AG04449 (cell line): ENCODE results near the gene MYH2.

Experiments
- CTCF ChIA-PET: fragments of 350-600 bp; formaldehyde crosslinking; extraction: SDS; loops from one replicate; lab custom pipeline; 2021; ENCODE audit warnings: antibody characterized with exemption; lab: Yijun Ruan, JAX
- POLR2A ChIA-PET: fragments of 400-600, 350-600 bp; formaldehyde crosslinking; extraction: SDS; loops from one replicate; lab custom pipeline; 2020; ENCODE audit warnings: antibody characterized with exemption, inconsistent platforms; lab: Yijun Ruan, JAX
- DNase-seq: peaks from one replicate; pipeline ENCODE4 v3.0.0-alpha.2; 2010; ENCODE audit warnings: low read depth, low spot score
- H3K4me3 ChIP-seq: 2 replicates; pipeline ENCODE4 v1.5.1; 2011; ENCODE audit warnings: low read depth, mild to moderate bottlenecking, control low read depth, low read length
- TF ChIP-seq, protein P1 (sequence below): IDR thresholded peaks from one replicate; pipeline ENCODE4 v1.5.1; 2011; ENCODE audit warnings: mild to moderate bottlenecking, moderate library complexity, low read length, control low read depth, inconsistent platforms; ENCODE audit not compliant: insufficient read depth; ENCODE audit errors: missing control alignments

Gene MYH2

GRCh38 chr17:10549096-10549842 lies at the start of gene MYH2:
Gene MYH2, minus strand, starts transcription at chr17:10549658. Its CDS starts 1,738 bp downstream, at chr17:10547920.
- DNase-seq = no peak
- ChIA-PET POLR2A (no interaction called here), CTCF (no interaction called here)
- H3K4me3 ChIP-seq = no peak within 1 kb of the TSS
- TF ChIP-seq, protein P1, sequence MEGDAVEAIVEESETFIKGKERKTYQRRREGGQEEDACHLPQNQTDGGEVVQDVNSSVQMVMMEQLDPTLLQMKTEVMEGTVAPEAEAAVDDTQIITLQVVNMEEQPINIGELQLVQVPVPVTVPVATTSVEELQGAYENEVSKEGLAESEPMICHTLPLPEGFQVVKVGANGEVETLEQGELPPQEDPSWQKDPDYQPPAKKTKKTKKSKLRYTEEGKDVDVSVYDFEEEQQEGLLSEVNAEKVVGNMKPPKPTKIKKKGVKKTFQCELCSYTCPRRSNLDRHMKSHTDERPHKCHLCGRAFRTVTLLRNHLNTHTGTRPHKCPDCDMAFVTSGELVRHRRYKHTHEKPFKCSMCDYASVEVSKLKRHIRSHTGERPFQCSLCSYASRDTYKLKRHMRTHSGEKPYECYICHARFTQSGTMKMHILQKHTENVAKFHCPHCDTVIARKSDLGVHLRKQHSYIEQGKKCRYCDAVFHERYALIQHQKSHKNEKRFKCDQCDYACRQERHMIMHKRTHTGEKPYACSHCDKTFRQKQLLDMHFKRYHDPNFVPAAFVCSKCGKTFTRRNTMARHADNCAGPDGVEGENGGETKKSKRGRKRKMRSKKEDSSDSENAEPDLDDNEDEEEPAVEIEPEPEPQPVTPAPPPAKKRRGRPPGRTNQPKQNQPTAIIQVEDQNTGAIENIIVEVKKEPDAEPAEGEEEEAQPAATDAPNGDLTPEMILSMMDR = no peak

DNA sequence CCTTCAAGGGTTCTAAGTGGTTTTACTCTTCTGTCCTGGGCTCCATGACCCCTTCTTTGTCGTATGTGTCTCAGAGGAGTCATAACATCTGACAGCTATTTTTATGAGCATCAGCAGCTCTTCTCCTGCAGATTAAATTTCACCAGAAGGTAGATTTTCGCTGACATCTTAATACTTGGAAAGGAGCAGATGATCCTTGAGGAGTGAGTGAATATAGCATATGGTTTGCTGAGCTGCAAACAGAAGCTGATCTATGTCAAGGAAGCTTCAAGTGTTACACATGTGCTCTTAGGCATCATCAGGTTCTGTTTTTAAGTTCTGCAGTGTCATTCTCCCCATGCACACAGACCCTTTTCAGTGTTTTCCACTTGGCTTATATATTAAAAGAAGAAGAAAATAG lies 49.2 kb upstream of the MYH2 start:
- no peak overlapping the region for H3K4me3 ChIP-seq
- DNase-seq = no peak
- ChIA-PET CTCF (interaction anchor here (2.1 to 8.3 kb wide), 2 partner anchors 17 to 271 kb away, joined by 9 to 139 read pairs; no protein-coding TSS in a partner anchor), POLR2A (no interaction called here)
- TF ChIP-seq, protein P1 = no peak

DNA sequence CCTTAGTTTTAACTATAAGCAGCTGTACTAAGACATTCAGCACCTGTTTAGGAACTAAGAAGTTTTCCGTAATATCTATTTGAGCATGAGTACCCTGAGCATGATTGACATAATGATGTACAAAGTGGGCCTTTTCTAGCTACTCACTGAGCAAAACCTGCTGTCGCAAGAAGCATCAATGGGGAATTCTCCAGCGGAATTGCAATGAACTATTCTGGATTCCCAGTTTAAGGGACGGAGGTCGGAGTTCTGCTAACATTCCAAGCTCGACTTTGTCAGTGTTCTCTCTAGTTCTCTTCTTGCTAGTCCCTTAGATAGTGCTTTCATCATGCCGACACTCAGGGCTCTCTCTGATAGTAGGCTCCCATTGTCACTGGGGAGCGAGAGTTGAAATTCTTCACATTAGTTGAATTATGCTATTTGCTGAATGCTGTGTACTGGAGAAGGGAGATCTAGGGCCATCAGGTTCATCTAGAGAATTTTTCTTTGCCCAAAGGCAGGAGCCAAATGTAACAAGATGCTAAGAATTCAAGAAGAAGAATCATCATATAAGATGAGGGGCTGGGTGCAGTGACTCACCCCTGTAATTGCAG lies 40.2 kb upstream of the MYH2 start:
- no peak overlapping the region for H3K4me3 ChIP-seq
- TF ChIP-seq, protein P1 = no peak
- CTCF ChIA-PET = interaction anchor here (1.1 kb wide), 1 partner anchor 28 kb away, joined by 3 read pairs; no protein-coding TSS in a partner anchor
- no peak for DNase-seq
- POLR2A ChIA-PET = no interaction called here

- no peak overlapping the region for H3K4me3 ChIP-seq
- DNase-seq = no peak
- TF ChIP-seq, protein P1 = no peak
- ChIA-PET CTCF (interaction anchor here (0.8 kb wide), 1 partner anchor 15 kb away, joined by 6 read pairs; no protein-coding TSS in a partner anchor), POLR2A (no interaction called here)
These were observed 36.1 kb upstream of the MYH2 start for GRCh38 chr17:10585529-10585928.

DNA sequence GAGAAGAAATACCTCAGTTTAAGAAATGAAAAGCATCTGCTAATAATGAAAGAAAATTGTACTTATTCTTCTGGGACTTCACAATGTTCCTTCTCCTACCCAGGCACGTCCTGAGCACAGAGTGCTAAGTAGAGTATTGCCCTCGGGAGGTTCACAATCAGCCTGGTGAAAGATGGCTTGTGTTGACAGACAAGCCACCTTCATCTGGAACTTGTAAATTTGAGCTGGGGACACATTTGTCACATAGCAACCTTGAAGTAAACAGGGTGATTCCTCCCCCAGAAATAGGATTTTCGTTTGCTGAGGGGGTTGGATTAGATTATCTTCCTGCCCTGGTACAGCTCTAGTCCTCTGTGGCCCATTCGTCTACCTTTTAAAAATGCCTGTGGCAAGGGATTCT lies 34.4 kb upstream of the MYH2 start:
- ChIA-PET POLR2A (no interaction called here), CTCF (interaction anchor here (1.8 to 2.5 kb wide), 2 partner anchors 31 to 34 kb away, joined by 6 to 8 read pairs; no protein-coding TSS in a partner anchor)
- no peak for DNase-seq
- no peak overlapping the region for H3K4me3 ChIP-seq
- TF ChIP-seq, protein P1 = no peak

DNA sequence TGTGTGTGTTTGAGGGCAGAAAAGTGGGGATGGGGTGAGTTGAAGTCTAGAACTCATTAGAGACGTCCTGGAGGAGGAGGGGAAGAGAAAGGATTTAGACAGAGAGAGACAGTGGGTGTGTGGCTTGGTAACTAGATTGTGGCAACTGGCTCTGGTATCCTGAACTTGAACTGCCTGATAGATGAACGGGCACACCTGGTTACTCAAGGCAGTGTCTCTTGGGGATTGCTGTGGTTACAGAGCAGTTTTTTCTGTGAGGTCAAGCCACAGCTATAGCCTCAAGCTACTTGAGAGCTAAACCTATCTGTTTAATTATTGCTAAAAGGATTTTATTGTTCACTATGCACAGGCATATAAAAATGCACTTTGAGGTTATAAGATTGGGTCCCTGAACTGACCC lies 29.8 kb upstream of the MYH2 start:
- no peak overlapping the region for H3K4me3 ChIP-seq
- POLR2A ChIA-PET = no interaction called here
- no peak for DNase-seq
- CTCF ChIA-PET = interaction anchor here (1.2 to 1.4 kb wide), 2 partner anchors 15 to 35 kb away, joined by 3 read pairs; no protein-coding TSS in a partner anchor
- TF ChIP-seq, protein P1 = no peak
